ENCODE measurements around the gene CADM1. TPM values are rescaled to one million over a fixed set of nuclear protein-coding genes. Genes with fewer than 3 reads are reported as not detected.

The CADM1 gene
- total RNA-seq, 1 experiment from 2014 or later = 12.9 TPM

DNA sequence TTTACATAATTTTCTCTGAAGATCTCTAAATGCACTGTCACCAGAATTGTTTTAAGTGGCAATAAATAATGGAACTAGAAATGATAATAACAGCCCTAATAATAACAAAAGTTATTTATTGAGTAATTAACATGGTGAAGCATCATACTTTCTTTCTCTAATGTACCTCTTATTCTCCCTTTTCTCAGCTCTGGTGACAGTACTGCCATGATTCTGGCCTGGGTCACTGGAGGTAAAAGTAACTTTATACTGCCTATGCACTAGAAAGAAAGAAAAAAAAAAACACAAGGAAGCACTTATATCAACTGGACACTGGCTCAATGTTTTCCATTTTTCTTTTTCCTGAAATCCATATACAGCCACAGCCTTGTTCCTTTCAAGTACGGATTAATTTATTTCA lies 43.7 kb downstream of the CADM1 start:
- BruUV-seq (replicated peaks) = no TSS peak
- Histone ChIP-seq H3K4me1 (ENCODE audit: insufficient read depth, low read length, poor library complexity, severe bottlenecking) (no peaks in the 10 kb centered on the region), H3K27me3 (replicated peaks; ENCODE audit: insufficient read depth, low read depth, low read length, poor library complexity) (no peaks in the 10 kb centered on the region), H3K4me3 (ENCODE audit: low read depth, low read length, poor library complexity, severe bottlenecking) (no peak overlapping the region), H3K9me3 (ENCODE audit: low read depth, low read length, poor library complexity, severe bottlenecking) (no peaks in the 10 kb centered on the region), H3K36me3 (ENCODE audit: insufficient read depth, low read length, poor library complexity, severe bottlenecking) (no peaks in the 10 kb centered on the region), H3K27ac (ENCODE audit: low read depth, low read length, poor library complexity, severe bottlenecking) (no peak overlapping the region)
- DNase-seq (ENCODE audit: low spot score) = no peak
- CTCF ChIA-PET = no interaction called here
- POLR2A ChIA-PET (ENCODE audit: low non-redundant PET) = no interaction called here
- TF ChIP-seq, protein P1, sequence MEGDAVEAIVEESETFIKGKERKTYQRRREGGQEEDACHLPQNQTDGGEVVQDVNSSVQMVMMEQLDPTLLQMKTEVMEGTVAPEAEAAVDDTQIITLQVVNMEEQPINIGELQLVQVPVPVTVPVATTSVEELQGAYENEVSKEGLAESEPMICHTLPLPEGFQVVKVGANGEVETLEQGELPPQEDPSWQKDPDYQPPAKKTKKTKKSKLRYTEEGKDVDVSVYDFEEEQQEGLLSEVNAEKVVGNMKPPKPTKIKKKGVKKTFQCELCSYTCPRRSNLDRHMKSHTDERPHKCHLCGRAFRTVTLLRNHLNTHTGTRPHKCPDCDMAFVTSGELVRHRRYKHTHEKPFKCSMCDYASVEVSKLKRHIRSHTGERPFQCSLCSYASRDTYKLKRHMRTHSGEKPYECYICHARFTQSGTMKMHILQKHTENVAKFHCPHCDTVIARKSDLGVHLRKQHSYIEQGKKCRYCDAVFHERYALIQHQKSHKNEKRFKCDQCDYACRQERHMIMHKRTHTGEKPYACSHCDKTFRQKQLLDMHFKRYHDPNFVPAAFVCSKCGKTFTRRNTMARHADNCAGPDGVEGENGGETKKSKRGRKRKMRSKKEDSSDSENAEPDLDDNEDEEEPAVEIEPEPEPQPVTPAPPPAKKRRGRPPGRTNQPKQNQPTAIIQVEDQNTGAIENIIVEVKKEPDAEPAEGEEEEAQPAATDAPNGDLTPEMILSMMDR (conservative IDR thresholded peaks at IDR 0.05; ENCODE audit: low read depth, low read length) = no peak
- TF ChIP-seq EZH2 (IDR thresholded peaks at IDR 0.05; ENCODE audit: borderline replicate concordance, low read depth, low read length, poor library complexity, severe bottlenecking) = no peak
- intact Hi-C loops (cut with micrococcal nuclease; ENCODE audit: unreplicated experiment) = no loop called here

GRCh38 chr11:115459563-115459962 lies 44.7 kb downstream of the CADM1 start:
- BruUV-seq (replicated peaks) = no TSS peak
- ChIA-PET CTCF (no interaction called here), POLR2A (ENCODE audit: low non-redundant PET) (no interaction called here)
- TF ChIP-seq EZH2 (IDR thresholded peaks at IDR 0.05; ENCODE audit: borderline replicate concordance, low read depth, low read length, poor library complexity, severe bottlenecking) = no peak
- TF ChIP-seq, protein P1 (conservative IDR thresholded peaks at IDR 0.05; ENCODE audit: low read depth, low read length) = no peak
- H3K4me1 ChIP-seq (ENCODE audit: insufficient read depth, low read length, poor library complexity, severe bottlenecking) = no peaks in the 10 kb centered on the region
- no peaks in the 10 kb centered on the region for H3K27me3 ChIP-seq (replicated peaks; ENCODE audit: insufficient read depth, low read depth, low read length, poor library complexity)
- no peak for DNase-seq (ENCODE audit: low spot score)
- H3K4me3 ChIP-seq (ENCODE audit: low read depth, low read length, poor library complexity, severe bottlenecking) = no peak overlapping the region
- no peaks in the 10 kb centered on the region for H3K9me3 ChIP-seq (ENCODE audit: low read depth, low read length, poor library complexity, severe bottlenecking)
- H3K36me3 ChIP-seq (ENCODE audit: insufficient read depth, low read length, poor library complexity, severe bottlenecking) = no peaks in the 10 kb centered on the region
- intact Hi-C loops (cut with micrococcal nuclease; ENCODE audit: unreplicated experiment) = no loop called here
- H3K27ac ChIP-seq (ENCODE audit: low read depth, low read length, poor library complexity, severe bottlenecking) = no peak overlapping the region

GRCh38 chr11:115458877-115459276 lies 45.3 kb downstream of the CADM1 start:
- H3K4me1 ChIP-seq (ENCODE audit: insufficient read depth, low read length, poor library complexity, severe bottlenecking) = no peaks in the 10 kb centered on the region
- H3K36me3 ChIP-seq (ENCODE audit: insufficient read depth, low read length, poor library complexity, severe bottlenecking) = no peaks in the 10 kb centered on the region
- no TSS peak for BruUV-seq (replicated peaks)
- TF ChIP-seq EZH2 (IDR thresholded peaks at IDR 0.05; ENCODE audit: borderline replicate concordance, low read depth, low read length, poor library complexity, severe bottlenecking) = no peak
- TF ChIP-seq, protein P1 (conservative IDR thresholded peaks at IDR 0.05; ENCODE audit: low read depth, low read length) = no peak
- no peaks in the 10 kb centered on the region for H3K9me3 ChIP-seq (ENCODE audit: low read depth, low read length, poor library complexity, severe bottlenecking)
- intact Hi-C loops (cut with micrococcal nuclease; ENCODE audit: unreplicated experiment) = no loop called here
- no peaks in the 10 kb centered on the region for H3K27me3 ChIP-seq (replicated peaks; ENCODE audit: insufficient read depth, low read depth, low read length, poor library complexity)
- POLR2A ChIA-PET (ENCODE audit: low non-redundant PET) = no interaction called here
- CTCF ChIA-PET = no interaction called here
- no peak for DNase-seq (ENCODE audit: low spot score)
- no peak overlapping the region for H3K4me3 ChIP-seq (ENCODE audit: low read depth, low read length, poor library complexity, severe bottlenecking)
- H3K27ac ChIP-seq (ENCODE audit: low read depth, low read length, poor library complexity, severe bottlenecking) = no peak overlapping the region
